ENCODE data around the gene SMCO2.
A peak's percentile ranks its signal among the peaks of the same experiment; 100 is the strongest.

The SMCO2 gene

GRCh38 chr12:27460471-27460978, 14.0 kb downstream of the SMCO2 start:
- ATAC-seq: no peak; the same call in 2 of the 3 replicates
- TF ChIP-seq PPARA (CRISPR knock-in tag; IDR thresholded peaks at IDR 0.05; ENCODE audit: borderline replicate concordance) (no peak), ZNF8 (CRISPR knock-in tag; IDR thresholded peaks at IDR 0.05) (no peak), ZNF565 (CRISPR knock-in tag; conservative IDR thresholded peaks at IDR 0.05; ENCODE audit: low read depth) (no peak), ISL1 (CRISPR knock-in tag; IDR thresholded peaks at IDR 0.05) (no peak), CSDC2 (CRISPR knock-in tag; IDR thresholded peaks at IDR 0.05) (no peak), ZNF70 (CRISPR knock-in tag; IDR thresholded peaks at IDR 0.05) (no peak), ZC3H10 (CRISPR knock-in tag; IDR thresholded peaks at IDR 0.05) (no peak), CSRNP3 (CRISPR knock-in tag; IDR thresholded peaks at IDR 0.05) (no peak), TCF4 (CRISPR knock-in tag; IDR thresholded peaks at IDR 0.05; ENCODE audit: borderline replicate concordance) (no peak), SNAI2 (CRISPR knock-in tag; IDR thresholded peaks at IDR 0.05) (no peak), OSR1 (CRISPR knock-in tag; IDR thresholded peaks at IDR 0.05) (no peak), POU6F1 (CRISPR knock-in tag; IDR thresholded peaks at IDR 0.05; ENCODE audit: borderline replicate concordance, low read depth) (no peak), GLIS3 (CRISPR knock-in tag; IDR thresholded peaks at IDR 0.05) (no peak), RARB (CRISPR knock-in tag; IDR thresholded peaks at IDR 0.05) (no peak), PATZ1 (CRISPR knock-in tag; IDR thresholded peaks at IDR 0.05; ENCODE audit: borderline replicate concordance) (no peak), ESRRG (CRISPR knock-in tag; IDR thresholded peaks at IDR 0.05) (no peak)

GRCh38 chr12:27462151-27462694, 15.7 kb downstream of the SMCO2 start:
- peak; percentile 73 for ATAC-seq
- TF ChIP-seq RARB (CRISPR knock-in tag; IDR thresholded peaks at IDR 0.05): no peak
- TF ChIP-seq ZNF565 (CRISPR knock-in tag; conservative IDR thresholded peaks at IDR 0.05; ENCODE audit: low read depth): no peak
- no peak for TF ChIP-seq PPARA (CRISPR knock-in tag; IDR thresholded peaks at IDR 0.05; ENCODE audit: borderline replicate concordance)
- TF ChIP-seq CSDC2 (CRISPR knock-in tag; IDR thresholded peaks at IDR 0.05): no peak
- no peak for TF ChIP-seq ZC3H10 (CRISPR knock-in tag; IDR thresholded peaks at IDR 0.05)
- no peak for TF ChIP-seq ZFP30 (CRISPR knock-in tag; IDR thresholded peaks at IDR 0.05)
- TF ChIP-seq ESRRG (CRISPR knock-in tag; IDR thresholded peaks at IDR 0.05): no peak

GRCh38 chr12:27462851-27463250, 16.3 kb downstream of the SMCO2 start:
- TF ChIP-seq SNAI2 (CRISPR knock-in tag; IDR thresholded peaks at IDR 0.05) (no peak), ZFP3 (CRISPR knock-in tag; IDR thresholded peaks at IDR 0.05) (no peak), PPARA (CRISPR knock-in tag; IDR thresholded peaks at IDR 0.05; ENCODE audit: borderline replicate concordance) (no peak), POU6F1 (CRISPR knock-in tag; IDR thresholded peaks at IDR 0.05; ENCODE audit: borderline replicate concordance, low read depth) (no peak)
- peak; percentile 11; the same call in 1 of the 3 replicates for ATAC-seq

- TF ChIP-seq BACH2 (CRISPR knock-in tag; IDR thresholded peaks at IDR 0.05; ENCODE audit: borderline replicate concordance) (no peak), SNAI2 (CRISPR knock-in tag; IDR thresholded peaks at IDR 0.05) (no peak), ZFP3 (CRISPR knock-in tag; IDR thresholded peaks at IDR 0.05) (no peak)
- ATAC-seq: no peak
These were observed 17.1 kb downstream of the SMCO2 start for GRCh38 chr12:27463511-27464219.

Measured in SK-N-SH treated with all-trans-retinoic acid at 6 μM for 48 hours (cell line).